ENCODE data around the gene SP6. TPM values are rescaled to one million over a fixed set of nuclear protein-coding genes. Genes with fewer than 3 reads are reported as not detected.
A peak's percentile ranks its signal among the peaks of the same experiment; 100 is the strongest.

Gene SP6
- total RNA-seq, 1 experiment from 2014 or later, result 3.3 TPM

GRCh38 chr17:47840742-47841487 is 10.0 kb downstream of the SP6 start, which contains the start of gene SCRN2 (continued):
- TF ChIP-seq HMGXB4 (CRISPR knock-in tag; IDR thresholded peaks at IDR 0.05), result peak; percentile 59; the same call in 1 of the 2 replicates
- no peak for TF ChIP-seq MLX (CRISPR knock-in tag; IDR thresholded peaks at IDR 0.05)
- peak; percentile 80 for TF ChIP-seq NFYB (CRISPR knock-in tag; conservative IDR thresholded peaks at IDR 0.05; ENCODE audit: low read depth)
- peak; percentile 58 for TF ChIP-seq GABPB1 (CRISPR knock-in tag; IDR thresholded peaks at IDR 0.05)
- TF ChIP-seq, protein P1, sequence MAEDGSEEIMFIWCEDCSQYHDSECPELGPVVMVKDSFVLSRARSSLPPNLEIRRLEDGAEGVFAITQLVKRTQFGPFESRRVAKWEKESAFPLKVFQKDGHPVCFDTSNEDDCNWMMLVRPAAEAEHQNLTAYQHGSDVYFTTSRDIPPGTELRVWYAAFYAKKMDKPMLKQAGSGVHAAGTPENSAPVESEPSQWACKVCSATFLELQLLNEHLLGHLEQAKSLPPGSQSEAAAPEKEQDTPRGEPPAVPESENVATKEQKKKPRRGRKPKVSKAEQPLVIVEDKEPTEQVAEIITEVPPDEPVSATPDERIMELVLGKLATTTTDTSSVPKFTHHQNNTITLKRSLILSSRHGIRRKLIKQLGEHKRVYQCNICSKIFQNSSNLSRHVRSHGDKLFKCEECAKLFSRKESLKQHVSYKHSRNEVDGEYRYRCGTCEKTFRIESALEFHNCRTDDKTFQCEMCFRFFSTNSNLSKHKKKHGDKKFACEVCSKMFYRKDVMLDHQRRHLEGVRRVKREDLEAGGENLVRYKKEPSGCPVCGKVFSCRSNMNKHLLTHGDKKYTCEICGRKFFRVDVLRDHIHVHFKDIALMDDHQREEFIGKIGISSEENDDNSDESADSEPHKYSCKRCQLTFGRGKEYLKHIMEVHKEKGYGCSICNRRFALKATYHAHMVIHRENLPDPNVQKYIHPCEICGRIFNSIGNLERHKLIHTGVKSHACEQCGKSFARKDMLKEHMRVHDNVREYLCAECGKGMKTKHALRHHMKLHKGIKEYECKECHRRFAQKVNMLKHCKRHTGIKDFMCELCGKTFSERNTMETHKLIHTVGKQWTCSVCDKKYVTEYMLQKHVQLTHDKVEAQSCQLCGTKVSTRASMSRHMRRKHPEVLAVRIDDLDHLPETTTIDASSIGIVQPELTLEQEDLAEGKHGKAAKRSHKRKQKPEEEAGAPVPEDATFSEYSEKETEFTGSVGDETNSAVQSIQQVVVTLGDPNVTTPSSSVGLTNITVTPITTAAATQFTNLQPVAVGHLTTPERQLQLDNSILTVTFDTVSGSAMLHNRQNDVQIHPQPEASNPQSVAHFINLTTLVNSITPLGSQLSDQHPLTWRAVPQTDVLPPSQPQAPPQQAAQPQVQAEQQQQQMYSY (CRISPR knock-in tag; IDR thresholded peaks at IDR 0.05), result peak; percentile 70; the same call in 1 of the 2 replicates
- peak; percentile 71; the same call in 1 of the 2 replicates for TF ChIP-seq SP1 (CRISPR knock-in tag; conservative IDR thresholded peaks at IDR 0.05)
- TF ChIP-seq, protein P2, sequence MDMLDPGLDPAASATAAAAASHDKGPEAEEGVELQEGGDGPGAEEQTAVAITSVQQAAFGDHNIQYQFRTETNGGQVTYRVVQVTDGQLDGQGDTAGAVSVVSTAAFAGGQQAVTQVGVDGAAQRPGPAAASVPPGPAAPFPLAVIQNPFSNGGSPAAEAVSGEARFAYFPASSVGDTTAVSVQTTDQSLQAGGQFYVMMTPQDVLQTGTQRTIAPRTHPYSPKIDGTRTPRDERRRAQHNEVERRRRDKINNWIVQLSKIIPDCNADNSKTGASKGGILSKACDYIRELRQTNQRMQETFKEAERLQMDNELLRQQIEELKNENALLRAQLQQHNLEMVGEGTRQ (CRISPR knock-in tag; IDR thresholded peaks at IDR 0.05), result peak; percentile 80

DNA sequence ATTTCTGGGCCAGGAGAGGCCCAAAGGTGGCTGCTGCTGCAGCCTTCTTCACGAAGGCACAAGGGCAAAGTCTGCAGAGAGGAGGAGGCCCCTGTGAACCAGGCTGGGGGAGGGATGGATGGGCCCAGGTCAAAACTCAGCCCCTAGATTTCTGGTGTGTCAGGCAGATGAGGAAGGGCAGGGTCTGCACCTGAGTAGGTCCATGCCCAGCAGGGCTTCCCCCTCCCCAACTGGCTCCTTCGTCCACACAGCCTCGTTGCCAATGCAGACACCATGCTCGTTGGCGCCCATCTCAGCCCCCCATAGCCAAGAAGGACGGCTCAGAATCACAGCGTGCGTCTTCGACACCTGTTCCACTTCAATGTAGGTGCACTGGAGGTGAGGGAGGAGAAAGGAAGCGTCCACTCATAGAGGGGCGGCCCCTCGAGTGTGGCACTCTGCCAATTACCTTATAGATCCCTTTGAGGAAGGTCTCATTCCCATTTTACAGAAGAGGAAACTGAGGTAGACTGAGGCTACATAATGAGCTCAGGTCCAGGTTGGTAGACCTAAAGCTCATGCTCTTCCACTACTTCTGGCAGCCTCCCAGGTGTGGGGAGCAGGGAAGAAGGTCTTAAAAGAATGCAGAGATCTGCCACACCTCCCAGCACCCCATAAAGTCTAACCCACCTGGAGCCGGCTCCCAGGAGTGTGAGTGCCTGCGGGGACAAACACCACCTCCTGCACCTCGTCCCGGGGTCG is 10.8 kb downstream of the SP6 start:
- TF ChIP-seq ZNF219 (CRISPR knock-in tag; IDR thresholded peaks at IDR 0.05; ENCODE audit: borderline replicate concordance), result no peak
- no peak for TF ChIP-seq RELA (CRISPR knock-in tag; IDR thresholded peaks at IDR 0.05; ENCODE audit: borderline replicate concordance)
- TF ChIP-seq NR3C1 (CRISPR knock-in tag; conservative IDR thresholded peaks at IDR 0.05; ENCODE audit: low read depth), result no peak
- no peak for TF ChIP-seq ZBTB43 (CRISPR knock-in tag; IDR thresholded peaks at IDR 0.05)
- DNase-seq (ENCODE audit: low spot score) (no peak), ATAC-seq (no peak)
- CTCF ChIA-PET, result interaction anchor here (0.6 to 19.3 kb wide), 28 partner anchors 9 to 180 kb away, joined by 3 to 1122 read pairs (median 10); partner anchors contain the start of genes CDK5RAP3, LRRC46, MRPL10 and OSBPL7
- Mint-ChIP-seq H3K4me3 (peak overlapping the region; percentile 95), H3K9me3 (no peaks in the 10 kb centered on the region), H3K36me3 (no peaks in the 10 kb centered on the region; the same call in 1 of the 2 replicates), H3K4me1 (peaks cover 38% of the 10 kb centered on the region), H3K27me3 (ENCODE audit: low read depth) (peaks cover 11% of the 10 kb centered on the region), H3K27ac (no peak overlapping the region)
- POLR2A ChIA-PET, result interaction anchor here (0.8 to 1.8 kb wide), 3 partner anchors 45 to 55 kb away, joined by 4 to 8 read pairs (median 6); partner anchors contain the start of gene SP2

DNA sequence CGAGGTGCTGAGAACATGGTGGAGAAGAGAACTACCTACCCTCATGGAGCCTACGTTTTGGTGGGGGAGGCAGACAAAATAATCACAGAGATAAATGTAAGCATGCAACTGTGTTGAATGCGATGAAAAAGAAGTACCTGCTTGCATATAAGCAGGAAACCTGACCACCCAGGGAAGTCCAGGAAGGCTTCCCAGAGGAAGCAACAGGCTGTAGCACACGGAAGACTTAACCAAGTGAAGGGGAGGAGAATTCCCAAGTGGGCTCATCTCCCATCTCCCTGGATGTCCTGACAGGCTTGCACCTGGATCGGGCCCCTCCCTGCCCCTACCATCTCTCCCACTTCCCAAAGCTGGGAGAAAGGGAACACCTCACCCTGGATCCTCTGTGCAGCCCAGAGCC is 11.9 kb downstream of the SP6 start:
- Mint-ChIP-seq H3K4me3 (peak overlapping the region; percentile 35), H3K36me3 (no peaks in the 10 kb centered on the region; the same call in 1 of the 2 replicates), H3K27ac (no peak overlapping the region), H3K4me1 (peaks cover 31% of the 10 kb centered on the region), H3K27me3 (ENCODE audit: low read depth) (0 out of 2 replicates have a peak, but pooled peaks cover under 1% of the 10 kb centered on the region), H3K9me3 (no peaks in the 10 kb centered on the region)
- DNase-seq (ENCODE audit: low spot score), result no peak
- ChIA-PET CTCF (interaction anchor here (19.3 kb wide), 1 partner anchor 48 kb away, joined by 1122 read pairs; the partner anchor contains the start of gene SP2), POLR2A (no interaction called here)
- no peak for ATAC-seq
- no peak for TF ChIP-seq ZNF512 (CRISPR knock-in tag; IDR thresholded peaks at IDR 0.05; ENCODE audit: borderline replicate concordance)
- TF ChIP-seq, protein P1 (CRISPR knock-in tag; IDR thresholded peaks at IDR 0.05), result no peak
- no peak for TF ChIP-seq ATF2 (CRISPR knock-in tag; IDR thresholded peaks at IDR 0.05; ENCODE audit: borderline replicate concordance, low read depth)

Measured in WTC11 (cell line).